Neutrophil (primary cell): ENCODE measurements around the gene PLS3.

ENCODE experiments used
- H3K27ac ChIP-seq: fragments of 200-600 bp; sonication (generic); 2 replicates; pipeline ENCODE4 v1.5.1; 2016; ENCODE audit warnings: mild to moderate bottlenecking, moderate library complexity
- H3K27me3 ChIP-seq: fragments of 200-600 bp; sonication (generic); 2 replicates; pipeline ENCODE4 v1.6.0; 2016; ENCODE audit warnings: mild to moderate bottlenecking
- H3K36me3 ChIP-seq: fragments of 200-600 bp; sonication (generic); 2 replicates; pipeline ENCODE4 v1.5.1; 2017
- H3K4me1 ChIP-seq, 2 experiments: fragments of 200-600 bp in 1 of 2; sonication (generic) in 1 of 2; 1 replicate in 1 of 2; 2 replicates in 1 of 2; pipeline versions ENCODE4 v1.5.1 to v1.6.1; 2013 to 2016; ENCODE audit warnings: low read depth in 1 of 2, low read length in 1 of 2, mild to moderate bottlenecking in 1 of 2, moderate library complexity in 1 of 2; ENCODE audit not compliant: control insufficient read depth in 1 of 2, insufficient read depth in 1 of 2
- H3K4me3 ChIP-seq, 2 experiments: fragments of 200-600 bp in 1 of 2; sonication (generic) in 1 of 2; 1 replicate in 1 of 2; 2 replicates in 1 of 2; pipeline ENCODE4 v1.5.1; 2013 to 2016; ENCODE audit warnings: low read depth in 1 of 2, low read length in 1 of 2, mild to moderate bottlenecking in 1 of 2, moderate library complexity in 1 of 2
- H3K9me3 ChIP-seq: fragments of 200-600 bp; sonication (generic); 2 replicates; pipeline ENCODE4 v1.5.1; 2016
- TF ChIP-seq, protein P1 (sequence below): fragments of 200-600 bp; sonication (generic); IDR thresholded peaks from 2 replicates; pipeline ENCODE4 v1.5.1; 2016; ENCODE audit warnings: antibody characterized with exemption

The PLS3 gene, protein sequence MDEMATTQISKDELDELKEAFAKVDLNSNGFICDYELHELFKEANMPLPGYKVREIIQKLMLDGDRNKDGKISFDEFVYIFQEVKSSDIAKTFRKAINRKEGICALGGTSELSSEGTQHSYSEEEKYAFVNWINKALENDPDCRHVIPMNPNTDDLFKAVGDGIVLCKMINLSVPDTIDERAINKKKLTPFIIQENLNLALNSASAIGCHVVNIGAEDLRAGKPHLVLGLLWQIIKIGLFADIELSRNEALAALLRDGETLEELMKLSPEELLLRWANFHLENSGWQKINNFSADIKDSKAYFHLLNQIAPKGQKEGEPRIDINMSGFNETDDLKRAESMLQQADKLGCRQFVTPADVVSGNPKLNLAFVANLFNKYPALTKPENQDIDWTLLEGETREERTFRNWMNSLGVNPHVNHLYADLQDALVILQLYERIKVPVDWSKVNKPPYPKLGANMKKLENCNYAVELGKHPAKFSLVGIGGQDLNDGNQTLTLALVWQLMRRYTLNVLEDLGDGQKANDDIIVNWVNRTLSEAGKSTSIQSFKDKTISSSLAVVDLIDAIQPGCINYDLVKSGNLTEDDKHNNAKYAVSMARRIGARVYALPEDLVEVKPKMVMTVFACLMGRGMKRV

GRCh38 chrX:115560978-115561604 is at the start of gene PLS3:
PLS3 (plus strand) TSS chrX:115561174; CDS start chrX:115610251, 49,077 bp downstream.
- H3K4me3 ChIP-seq: no peak within 1 kb of the TSS
- peaks cover 60% of the 10 kb centered on the region for H3K27me3 ChIP-seq
- TF ChIP-seq, protein P1, sequence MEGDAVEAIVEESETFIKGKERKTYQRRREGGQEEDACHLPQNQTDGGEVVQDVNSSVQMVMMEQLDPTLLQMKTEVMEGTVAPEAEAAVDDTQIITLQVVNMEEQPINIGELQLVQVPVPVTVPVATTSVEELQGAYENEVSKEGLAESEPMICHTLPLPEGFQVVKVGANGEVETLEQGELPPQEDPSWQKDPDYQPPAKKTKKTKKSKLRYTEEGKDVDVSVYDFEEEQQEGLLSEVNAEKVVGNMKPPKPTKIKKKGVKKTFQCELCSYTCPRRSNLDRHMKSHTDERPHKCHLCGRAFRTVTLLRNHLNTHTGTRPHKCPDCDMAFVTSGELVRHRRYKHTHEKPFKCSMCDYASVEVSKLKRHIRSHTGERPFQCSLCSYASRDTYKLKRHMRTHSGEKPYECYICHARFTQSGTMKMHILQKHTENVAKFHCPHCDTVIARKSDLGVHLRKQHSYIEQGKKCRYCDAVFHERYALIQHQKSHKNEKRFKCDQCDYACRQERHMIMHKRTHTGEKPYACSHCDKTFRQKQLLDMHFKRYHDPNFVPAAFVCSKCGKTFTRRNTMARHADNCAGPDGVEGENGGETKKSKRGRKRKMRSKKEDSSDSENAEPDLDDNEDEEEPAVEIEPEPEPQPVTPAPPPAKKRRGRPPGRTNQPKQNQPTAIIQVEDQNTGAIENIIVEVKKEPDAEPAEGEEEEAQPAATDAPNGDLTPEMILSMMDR: no peak
- H3K27ac ChIP-seq: no peak within 1 kb of the TSS
- no peaks in the 10 kb centered on the region for H3K9me3 ChIP-seq
- no peaks in the 10 kb centered on the region for H3K36me3 ChIP-seq
- no peaks in the 10 kb centered on the region for H3K4me1 ChIP-seq

DNA sequence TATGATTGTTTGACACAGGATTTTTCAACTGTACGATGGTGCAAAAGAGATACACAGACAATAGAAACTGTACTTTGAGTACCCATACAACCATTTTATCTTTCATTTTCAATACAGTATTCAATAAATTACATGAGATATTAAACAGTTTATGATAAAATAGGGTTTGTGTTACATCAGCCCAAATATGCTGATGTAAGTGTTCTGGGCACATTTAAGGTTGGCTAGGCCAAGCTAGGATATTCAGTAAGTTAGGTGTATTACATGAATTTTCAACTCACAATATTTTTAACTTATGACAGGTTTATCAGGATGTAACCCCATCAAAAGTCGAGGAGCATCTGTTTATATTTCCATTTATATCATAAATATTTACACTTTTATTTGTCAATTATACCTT is 42.9 kb upstream of the PLS3 start:
- TF ChIP-seq, protein P1: no peak
- Histone ChIP-seq H3K27ac (no peak overlapping the region), H3K4me3 (no peak overlapping the region), H3K9me3 (no peaks in the 10 kb centered on the region), H3K36me3 (no peaks in the 10 kb centered on the region), H3K4me1 (no peaks in the 10 kb centered on the region), H3K27me3 (no peaks in the 10 kb centered on the region)

GRCh38 chrX:115521741-115522140 is 39.2 kb upstream of the PLS3 start:
- Histone ChIP-seq H3K4me3 (no peak overlapping the region), H3K27me3 (no peaks in the 10 kb centered on the region), H3K36me3 (no peaks in the 10 kb centered on the region), H3K9me3 (no peaks in the 10 kb centered on the region), H3K27ac (no peak overlapping the region), H3K4me1 (no peaks in the 10 kb centered on the region)
- TF ChIP-seq, protein P1: no peak

GRCh38 chrX:115522952-115523351 is 38.0 kb upstream of the PLS3 start:
- Histone ChIP-seq H3K4me3 (no peak overlapping the region), H3K36me3 (no peaks in the 10 kb centered on the region), H3K27me3 (no peaks in the 10 kb centered on the region), H3K4me1 (no peaks in the 10 kb centered on the region), H3K27ac (no peak overlapping the region), H3K9me3 (no peaks in the 10 kb centered on the region)
- TF ChIP-seq, protein P1: no peak

GRCh38 chrX:115525486-115525885 is 35.5 kb upstream of the PLS3 start:
- Histone ChIP-seq H3K27ac (no peak overlapping the region), H3K4me1 (no peaks in the 10 kb centered on the region), H3K36me3 (no peaks in the 10 kb centered on the region), H3K4me3 (no peak overlapping the region), H3K9me3 (no peaks in the 10 kb centered on the region), H3K27me3 (no peaks in the 10 kb centered on the region)
- TF ChIP-seq, protein P1: no peak
